Right hindlimb (tissue), 1 donor: ENCODE measurements around the gene TLK2.

Source experiments
- DNase-seq: peaks from one replicate; pipeline ENCODE4 v3.0.0-alpha.2; 2018

The TLK2 gene

GRCh38 chr17:62630365-62631085 lies 151.9 kb downstream of the TLK2 start:
- no peak for DNase-seq

GRCh38 chr17:62631086-62631935 lies 152.7 kb downstream of the TLK2 start:
- DNase-seq = no peak

GRCh38 chr17:62631936-62632924 lies 153.6 kb downstream of the TLK2 start:
- no peak for DNase-seq

- no peak for DNase-seq
Measured at GRCh38 chr17:62637809-62638208, 159.2 kb downstream of the TLK2 start.

- DNase-seq = no peak
Measured at GRCh38 chr17:62641153-62641552, 162.5 kb downstream of the TLK2 start.

GRCh38 chr17:62641951-62642350 lies 163.3 kb downstream of the TLK2 start:
- DNase-seq = no peak

GRCh38 chr17:62643496-62643895 lies 164.9 kb downstream of the TLK2 start:
- DNase-seq = no peak

GRCh38 chr17:62644487-62645173 lies 166.0 kb downstream of the TLK2 start:
- DNase-seq = peak; percentile 13

- DNase-seq = peak; percentile 41
Measured at GRCh38 chr17:62648251-62648955, 169.8 kb downstream of the TLK2 start.

GRCh38 chr17:62648956-62649294 lies 170.3 kb downstream of the TLK2 start:
- no peak for DNase-seq

GRCh38 chr17:62649570-62649969 lies 170.9 kb downstream of the TLK2 start:
- no peak for DNase-seq

- no peak for DNase-seq
Measured at GRCh38 chr17:62650587-62650986, 172.0 kb downstream of the TLK2 start.

- DNase-seq = peak; percentile 81
Measured at GRCh38 chr17:62652251-62653001, 173.8 kb downstream of the TLK2 start.

GRCh38 chr17:62653002-62653825 lies 174.6 kb downstream of the TLK2 start:
- DNase-seq = peak; percentile 84

GRCh38 chr17:62653826-62654761 lies 175.5 kb downstream of the TLK2 start:
- peak; percentile 84 for DNase-seq

- DNase-seq = no peak
Measured at GRCh38 chr17:62655656-62656055, 177.0 kb downstream of the TLK2 start.

- no peak for DNase-seq
Measured at GRCh38 chr17:62656446-62656845, 177.8 kb downstream of the TLK2 start.

- no peak for DNase-seq
Measured at GRCh38 chr17:62657145-62657665, 178.6 kb downstream of the TLK2 start.

GRCh38 chr17:62657690-62658089 lies 179.1 kb downstream of the TLK2 start:
- no peak for DNase-seq
